Measurements from ENCODE around the gene ATP2C1. TPM values are rescaled to one million over a fixed set of nuclear protein-coding genes. Genes with fewer than 3 reads are reported as not detected.

Gene ATP2C1
- total and polyA plus RNA-seq, 2 of the 13 experiments (the other 11 are each of a cell fraction or from before 2014, with no cell fraction given) = 32.4 to 37.6 TPM

- in situ Hi-C loops (cut with HindIII; ENCODE audit: extremely low pct_ligation_motif_present, low pct_unique_long_range_greater_than_20kb) (loop anchor here (5.0 kb wide), 1 partner anchor 147 kb away; the partner anchor contains the start of gene PIK3R4), intact Hi-C loops (cut with micrococcal nuclease; ENCODE audit: unreplicated experiment) (loop anchor here (5.0 kb wide), 1 partner anchor 138 kb away; no protein-coding TSS in a partner anchor)
- CTCF ChIA-PET (ENCODE audit: low intra/inter-chr PET ratio, low total read pairs) = interaction anchor here (2.2 to 3.1 kb wide), 2 partner anchors 135 to 194 kb away, joined by 16 to 19 read pairs; no protein-coding TSS in a partner anchor
- Histone ChIP-seq H3K4me3 (replicated peaks in 1 of 3; ENCODE audit: insufficient read depth in 1 of 3, low read depth in 2 of 3, low read length in 3 of 3) (peak overlapping the region; percentile 96 to 100 (median 98)), H4K20me1 (ENCODE audit: insufficient read depth, low read length) (no peaks in the 10 kb centered on the region), H3K36me3 (replicated peaks in 1 of 2; ENCODE audit: control insufficient read depth in 1 of 2, insufficient read depth in 2 of 2, low read length in 2 of 2) (no peaks in the 10 kb centered on the region), H3K4me2 (ENCODE audit: low read depth, low read length) (peak overlapping the region; percentile 84), H3K27me3 (ENCODE audit: control insufficient read depth in 1 of 2, insufficient read depth in 2 of 2, low read length in 2 of 2) (no peaks in the 10 kb centered on the region; a peak in 1 of 5 replicates), H3K4me1 (ENCODE audit: insufficient read depth, low read length) (peaks cover 41% of the 10 kb centered on the region), H3K9me3 (ENCODE audit: low read length) (no peaks in the 10 kb centered on the region), H2AFZ (ENCODE audit: low read length) (peak overlapping the region; percentile 43), H3K79me2 (ENCODE audit: insufficient read depth, low read length) (peaks cover 44% of the 10 kb centered on the region), H3K9ac (ENCODE audit: insufficient read depth, low read depth, low read length) (peak overlapping the region; percentile 74), H3K27ac (ENCODE audit: extremely low read length, insufficient read depth, low read length) (peak overlapping the region; percentile 89)
- ATAC-seq (peak; percentile 42), FAIRE-seq (no peak), DNase-seq (ENCODE audit: low spot score) (peak; percentile 2)
- WGBS (ENCODE audit: low lambda C conversion rate) = under 1% methylated on average over 29 of the region's 52 CpGs
- POLR2A ChIA-PET = interaction anchor here (0.7 to 1.7 kb wide), 10 partner anchors 11 to 923 kb away, joined by 3 to 14 read pairs (median 4); partner anchors contain the start of genes ASTE1, NEK11, NUDT16 and PIK3R4
- BruUV-seq (replicated peaks) = no TSS peak
- no peak for TF ChIP-seq XRCC5 (optimal IDR thresholded peaks at IDR 0.05; ENCODE audit: low read length)
- TF ChIP-seq ATF6 (CRISPR knock-in tag; conservative IDR thresholded peaks at IDR 0.05) = no peak
- TF ChIP-seq ZNF740 (CRISPR knock-in tag; IDR thresholded peaks at IDR 0.05) = peak; percentile 77
- no peak for TF ChIP-seq KDM5A (IDR thresholded peaks at IDR 0.05; ENCODE audit: borderline replicate concordance, low read length)
- TF ChIP-seq ZNF878 (CRISPR knock-in tag; IDR thresholded peaks at IDR 0.05) = 0 out of 2 replicates have a peak, but pooled peaks have one; percentile 37
- TF ChIP-seq HOXA7 (CRISPR knock-in tag; IDR thresholded peaks at IDR 0.05) = no peak
- no peak for TF ChIP-seq ZFP1 (CRISPR knock-in tag; IDR thresholded peaks at IDR 0.05)
- no peak for TF ChIP-seq JUN (CRISPR knock-in tag; IDR thresholded peaks at IDR 0.05)
- TF ChIP-seq SIX4 (CRISPR knock-in tag; IDR thresholded peaks at IDR 0.05) = no peak
- no peak for TF ChIP-seq ZNF572 (CRISPR knock-in tag; IDR thresholded peaks at IDR 0.05)
- no peak for TF ChIP-seq ZNF83 (CRISPR knock-in tag; IDR thresholded peaks at IDR 0.05; ENCODE audit: borderline replicate concordance)
- TF ChIP-seq POLR2A (IDR thresholded peaks at IDR 0.05; ENCODE audit: insufficient read depth in 1 of 2, low read depth in 2 of 2, low read length in 2 of 2) = no peak
- no peak for TF ChIP-seq ETS1 (CRISPR knock-in tag; IDR thresholded peaks at IDR 0.05)
- no peak for TF ChIP-seq ZNF362 (CRISPR knock-in tag; IDR thresholded peaks at IDR 0.05; ENCODE audit: borderline replicate concordance)
- peak; percentile 25 for TF ChIP-seq PTBP1 (IDR thresholded peaks at IDR 0.05; ENCODE audit: low read depth, low read length, poor library complexity, severe bottlenecking)
- no peak for TF ChIP-seq STAT6 (CRISPR knock-in tag; IDR thresholded peaks at IDR 0.05; ENCODE audit: borderline replicate concordance)
Observed at GRCh38 chr3:130894130-130894985, 474 bp downstream of the ATP2C1 start.

All from HepG2 (cell line).